GM12865 (cell line): ENCODE results near the gene FZD8.
A peak's percentile ranks its signal among the peaks of the same experiment; 100 is the strongest.
"Not testable (repeated sequence)": the region's sequence is repeated elsewhere in the genome, so short reads cannot be mapped to it uniquely, and the experiment has no call there.

ENCODE experiments used
- DNase-seq: peaks from one replicate; pipeline ENCODE4 v3.0.0; 2010; ENCODE audit warnings: low read depth
- H3K4me3 ChIP-seq: 2 replicates; pipeline ENCODE4 v1.5.1; 2011; ENCODE audit warnings: mild to moderate bottlenecking, low read depth, low read length, control low read depth
- TF ChIP-seq, protein P1 (sequence below): IDR thresholded peaks from 2 replicates; pipeline ENCODE4 v1.5.1; 2011; ENCODE audit warnings: low read length, control low read depth, low read depth, inconsistent platforms; ENCODE audit not compliant: insufficient read depth; ENCODE audit errors: missing control alignments

FZD8 gene, protein sequence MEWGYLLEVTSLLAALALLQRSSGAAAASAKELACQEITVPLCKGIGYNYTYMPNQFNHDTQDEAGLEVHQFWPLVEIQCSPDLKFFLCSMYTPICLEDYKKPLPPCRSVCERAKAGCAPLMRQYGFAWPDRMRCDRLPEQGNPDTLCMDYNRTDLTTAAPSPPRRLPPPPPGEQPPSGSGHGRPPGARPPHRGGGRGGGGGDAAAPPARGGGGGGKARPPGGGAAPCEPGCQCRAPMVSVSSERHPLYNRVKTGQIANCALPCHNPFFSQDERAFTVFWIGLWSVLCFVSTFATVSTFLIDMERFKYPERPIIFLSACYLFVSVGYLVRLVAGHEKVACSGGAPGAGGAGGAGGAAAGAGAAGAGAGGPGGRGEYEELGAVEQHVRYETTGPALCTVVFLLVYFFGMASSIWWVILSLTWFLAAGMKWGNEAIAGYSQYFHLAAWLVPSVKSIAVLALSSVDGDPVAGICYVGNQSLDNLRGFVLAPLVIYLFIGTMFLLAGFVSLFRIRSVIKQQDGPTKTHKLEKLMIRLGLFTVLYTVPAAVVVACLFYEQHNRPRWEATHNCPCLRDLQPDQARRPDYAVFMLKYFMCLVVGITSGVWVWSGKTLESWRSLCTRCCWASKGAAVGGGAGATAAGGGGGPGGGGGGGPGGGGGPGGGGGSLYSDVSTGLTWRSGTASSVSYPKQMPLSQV

GRCh38 chr10:35642035-35642792, at the start of gene FZD8:
TSS of gene FZD8 (minus strand) at chr10:35642296. CDS start at chr10:35641429, 867 bp downstream.
- peak; percentile 88 for DNase-seq
- TF ChIP-seq, protein P1, sequence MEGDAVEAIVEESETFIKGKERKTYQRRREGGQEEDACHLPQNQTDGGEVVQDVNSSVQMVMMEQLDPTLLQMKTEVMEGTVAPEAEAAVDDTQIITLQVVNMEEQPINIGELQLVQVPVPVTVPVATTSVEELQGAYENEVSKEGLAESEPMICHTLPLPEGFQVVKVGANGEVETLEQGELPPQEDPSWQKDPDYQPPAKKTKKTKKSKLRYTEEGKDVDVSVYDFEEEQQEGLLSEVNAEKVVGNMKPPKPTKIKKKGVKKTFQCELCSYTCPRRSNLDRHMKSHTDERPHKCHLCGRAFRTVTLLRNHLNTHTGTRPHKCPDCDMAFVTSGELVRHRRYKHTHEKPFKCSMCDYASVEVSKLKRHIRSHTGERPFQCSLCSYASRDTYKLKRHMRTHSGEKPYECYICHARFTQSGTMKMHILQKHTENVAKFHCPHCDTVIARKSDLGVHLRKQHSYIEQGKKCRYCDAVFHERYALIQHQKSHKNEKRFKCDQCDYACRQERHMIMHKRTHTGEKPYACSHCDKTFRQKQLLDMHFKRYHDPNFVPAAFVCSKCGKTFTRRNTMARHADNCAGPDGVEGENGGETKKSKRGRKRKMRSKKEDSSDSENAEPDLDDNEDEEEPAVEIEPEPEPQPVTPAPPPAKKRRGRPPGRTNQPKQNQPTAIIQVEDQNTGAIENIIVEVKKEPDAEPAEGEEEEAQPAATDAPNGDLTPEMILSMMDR: peak; percentile 5
- H3K4me3 ChIP-seq: peak within 1 kb of the TSS; percentile 61

DNA sequence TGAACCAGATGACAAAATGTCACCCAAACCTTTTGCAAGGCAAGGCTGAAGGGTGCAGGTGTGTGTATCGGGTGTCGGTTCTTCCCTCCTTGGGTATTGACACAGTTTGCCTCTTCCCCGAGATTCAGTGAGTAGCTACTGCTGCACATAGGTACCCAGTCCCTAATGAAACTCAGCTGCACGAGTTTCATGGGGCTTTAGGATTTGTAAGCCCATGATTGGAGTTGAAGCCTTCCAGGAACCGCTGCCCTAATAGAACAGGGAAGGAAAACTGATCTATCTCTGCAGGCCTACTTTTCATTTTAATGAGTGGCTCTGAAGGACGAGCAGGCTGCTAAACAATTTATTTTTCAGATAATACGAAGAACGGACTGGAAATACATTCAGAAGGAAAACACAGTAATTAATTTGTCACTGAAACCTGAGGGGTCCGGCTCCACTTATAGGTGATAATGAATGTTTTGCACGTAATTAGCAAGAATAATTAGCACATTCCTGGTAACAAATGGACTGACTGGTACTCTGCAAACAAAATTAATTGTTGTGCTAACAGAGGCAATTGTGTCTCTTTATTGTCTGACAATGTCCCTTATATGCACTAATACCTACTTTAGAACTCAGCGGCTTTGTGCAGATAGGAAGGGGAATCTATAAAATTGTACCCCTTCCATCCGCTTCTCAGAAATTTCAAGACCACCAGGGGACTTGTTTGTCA, 49.6 kb upstream of the FZD8 start:
- TF ChIP-seq, protein P1: no peak
- no peak for DNase-seq
- H3K4me3 ChIP-seq: no peak overlapping the region

GRCh38 chr10:35690534-35690933, 48.4 kb upstream of the FZD8 start:
- TF ChIP-seq, protein P1: no peak
- no peak for DNase-seq
- H3K4me3 ChIP-seq: no peak overlapping the region

DNA sequence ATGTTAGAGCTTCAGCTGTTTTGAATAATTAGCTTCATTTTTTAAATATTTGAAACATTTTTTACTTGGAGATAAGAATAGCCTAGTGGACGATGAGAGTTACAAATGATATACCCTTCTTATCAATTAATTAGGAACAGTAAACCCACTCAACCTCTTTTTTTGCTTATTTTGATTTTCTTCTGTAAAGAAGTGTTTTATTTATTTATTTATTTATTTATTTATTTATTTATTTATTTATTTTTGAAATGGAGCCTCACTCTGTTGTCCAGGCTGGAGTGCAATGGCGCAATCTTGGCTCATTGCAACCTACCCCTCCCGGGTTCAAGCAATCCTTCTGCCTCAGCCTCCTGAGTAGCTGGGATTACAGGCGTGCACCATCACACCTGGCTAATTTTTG, 43.8 kb upstream of the FZD8 start:
- H3K4me3 ChIP-seq, DNase-seq: not testable (repeated sequence)

GRCh38 chr10:35685402-35685801, 43.3 kb upstream of the FZD8 start:
- TF ChIP-seq, protein P1: no peak
- DNase-seq: no peak
- H3K4me3 ChIP-seq: no peak overlapping the region

GRCh38 chr10:35684586-35684985, 42.5 kb upstream of the FZD8 start:
- no peak overlapping the region for H3K4me3 ChIP-seq
- DNase-seq: no peak
- TF ChIP-seq, protein P1: no peak
